CD4-positive, alpha-beta T cell treated with Interleukin-10 for 1 hour (primary cell): Measurements from ENCODE around the gene CSNK2A1.

Source experiments
- DNase-seq: peaks from one replicate; pipeline ENCODE4 v3.0.0-alpha.2; 2020

The CSNK2A1 gene

GRCh38 chr20:563187-563586, 19.6 kb upstream of the CSNK2A1 start:
- DNase-seq = no peak

GRCh38 chr20:562232-562897, 18.8 kb upstream of the CSNK2A1 start:
- DNase-seq = no peak

- peak; percentile 42 for DNase-seq
These were observed 18.0 kb upstream of the CSNK2A1 start for GRCh38 chr20:561437-562231.

GRCh38 chr20:560680-561079, 17.1 kb upstream of the CSNK2A1 start:
- DNase-seq = no peak

GRCh38 chr20:558117-558516, 14.5 kb upstream of the CSNK2A1 start:
- DNase-seq = no peak

GRCh38 chr20:556984-557383, 13.4 kb upstream of the CSNK2A1 start:
- no peak for DNase-seq

GRCh38 chr20:555976-556385, 12.4 kb upstream of the CSNK2A1 start:
- no peak for DNase-seq

GRCh38 chr20:550611-551010, 7.0 kb upstream of the CSNK2A1 start:
- DNase-seq = no peak

- no peak for DNase-seq
These were observed 6.3 kb upstream of the CSNK2A1 start for GRCh38 chr20:549722-550496.

GRCh38 chr20:548906-549305, 5.3 kb upstream of the CSNK2A1 start:
- DNase-seq = no peak

GRCh38 chr20:547394-547793, 3.8 kb upstream of the CSNK2A1 start:
- DNase-seq = no peak

GRCh38 chr20:546353-546752, 2.8 kb upstream of the CSNK2A1 start:
- DNase-seq = no peak

- DNase-seq = no peak
These were observed 649 bp upstream of the CSNK2A1 start for GRCh38 chr20:544153-544725.

- peak; percentile 4 for DNase-seq
These were observed 717 bp downstream of the CSNK2A1 start for GRCh38 chr20:542777-543368.

- DNase-seq = no peak
These were observed 3.0 kb downstream of the CSNK2A1 start for GRCh38 chr20:540391-541201.

GRCh38 chr20:539848-540247, 3.7 kb downstream of the CSNK2A1 start:
- no peak for DNase-seq

GRCh38 chr20:539191-539590, 4.4 kb downstream of the CSNK2A1 start:
- no peak for DNase-seq

GRCh38 chr20:537983-538382, 5.6 kb downstream of the CSNK2A1 start:
- DNase-seq = no peak

- DNase-seq = no peak
These were observed 7.1 kb downstream of the CSNK2A1 start for GRCh38 chr20:536426-537010.

- DNase-seq = no peak
These were observed 7.6 kb downstream of the CSNK2A1 start for GRCh38 chr20:535958-536357.

GRCh38 chr20:533526-533925, 10.1 kb downstream of the CSNK2A1 start:
- no peak for DNase-seq

- DNase-seq = no peak
These were observed 11.1 kb downstream of the CSNK2A1 start for GRCh38 chr20:532530-532929.
